Measurements from ENCODE around the gene DNAAF1.

The DNAAF1 gene

GRCh38 chr16:84124257-84125073 lies 20.6 kb upstream of the DNAAF1 start:
- no peak for DNase-seq

- no peak for DNase-seq
Measured at GRCh38 chr16:84131117-84131516, 14.0 kb upstream of the DNAAF1 start.

DNA sequence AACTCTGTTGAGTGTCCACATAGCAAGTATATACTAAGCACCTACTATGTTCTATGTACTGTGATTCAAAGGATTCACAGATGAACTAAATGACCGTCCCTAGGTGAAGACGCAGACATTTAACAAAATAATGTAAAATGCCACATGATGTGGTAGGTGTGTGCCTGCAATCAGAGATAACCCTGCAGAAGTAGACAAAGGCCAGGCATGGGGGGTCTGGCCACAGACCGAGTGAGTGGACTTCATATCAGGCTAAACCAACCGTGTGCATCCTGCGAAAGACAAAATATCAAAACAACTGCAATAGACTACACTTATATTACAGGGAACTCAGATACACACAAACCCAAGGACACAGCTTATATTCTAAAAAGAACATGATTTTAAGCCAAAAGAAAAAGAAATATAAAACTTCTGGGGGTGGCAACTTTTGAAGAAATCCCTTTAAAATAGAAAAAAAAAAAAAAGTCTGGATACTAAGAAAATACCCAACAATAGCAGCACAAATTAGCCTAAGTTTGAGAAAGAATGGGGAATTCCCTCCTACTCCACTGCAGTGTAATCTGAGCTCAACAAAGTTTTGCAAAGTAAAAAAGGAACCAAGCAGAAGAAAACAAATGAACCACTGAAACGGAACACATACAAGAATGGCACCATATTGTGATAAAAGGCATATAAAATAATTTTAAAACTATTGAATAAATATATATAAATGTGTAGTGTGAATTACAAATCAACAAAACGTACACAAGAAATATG lies 12.4 kb upstream of the DNAAF1 start:
- DNase-seq: no peak

DNA sequence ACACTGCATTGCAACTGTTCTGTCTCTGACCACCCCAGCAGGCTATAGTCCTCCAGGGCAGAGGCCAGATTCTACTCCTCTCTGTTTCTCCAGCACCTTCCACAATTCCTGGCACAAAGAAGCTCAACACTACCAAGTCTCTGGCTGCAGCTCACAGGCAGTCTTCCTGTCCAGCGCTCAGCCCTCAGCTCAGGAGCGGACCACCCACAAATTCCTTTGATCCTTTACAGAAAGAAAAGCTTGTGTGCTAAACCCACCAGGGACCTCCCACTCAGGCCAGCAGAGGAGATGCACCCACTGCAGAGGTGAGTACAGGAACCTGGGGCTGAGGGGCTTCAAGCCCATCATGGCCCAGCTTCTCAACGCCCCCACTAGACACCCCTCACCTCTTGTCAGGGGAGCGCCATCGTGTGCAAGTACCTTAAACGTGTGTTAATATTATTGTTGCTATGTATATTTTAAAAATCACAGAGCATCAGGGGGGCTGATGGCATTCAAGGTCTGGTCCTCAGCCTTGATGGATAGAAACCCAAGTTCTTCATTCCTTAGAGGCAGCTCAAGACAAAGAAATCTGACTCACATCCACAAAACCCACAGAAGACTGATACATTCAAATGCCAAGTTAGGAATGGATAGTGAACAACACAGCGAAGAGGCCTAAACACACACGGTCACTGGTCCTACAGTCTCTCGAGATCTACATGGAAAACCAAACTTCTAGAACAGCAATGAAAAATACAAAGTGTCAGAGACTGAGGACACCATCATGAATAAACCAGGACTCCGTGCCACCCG lies 8.6 kb upstream of the DNAAF1 start:
- DNase-seq: no peak

DNA sequence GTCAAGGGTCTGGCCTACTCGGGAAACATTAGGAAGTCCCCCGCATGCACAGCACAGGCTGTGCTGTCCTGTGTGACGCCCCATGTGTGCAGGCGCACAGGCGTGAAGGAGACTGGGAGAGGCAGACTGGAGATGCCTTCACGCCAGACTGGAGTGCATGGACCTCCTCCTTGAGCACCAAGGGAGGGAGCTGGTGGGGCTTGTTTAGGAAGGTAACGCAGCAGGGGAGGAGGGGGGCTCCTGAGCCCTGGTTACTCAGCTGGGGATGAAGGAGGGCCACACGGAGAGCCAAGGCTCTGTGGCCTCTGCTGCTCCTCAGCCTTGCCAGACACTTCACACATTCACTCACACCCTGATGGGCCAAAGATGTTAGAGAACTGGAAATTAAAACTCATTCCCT lies 7.8 kb upstream of the DNAAF1 start:
- no peak for DNase-seq

- DNase-seq: no peak
Measured at GRCh38 chr16:84137769-84138357, 7.2 kb upstream of the DNAAF1 start.

DNA sequence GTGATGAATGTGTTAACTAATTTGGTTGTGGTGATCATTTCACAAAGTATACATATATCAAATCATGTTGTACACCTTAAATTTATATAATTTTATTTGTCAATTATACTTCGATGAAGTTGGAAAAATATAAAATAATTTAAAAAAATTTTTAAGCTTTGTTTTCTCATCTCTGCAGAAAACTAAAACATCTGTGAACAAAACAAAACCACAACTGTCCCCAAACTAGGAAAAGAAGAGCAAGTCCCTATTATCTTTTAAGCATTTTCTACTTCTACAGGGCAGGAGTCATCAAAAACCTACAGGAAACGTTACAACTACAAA lies 6.6 kb upstream of the DNAAF1 start:
- no peak for DNase-seq

GRCh38 chr16:84138824-84139627 lies 6.1 kb upstream of the DNAAF1 start:
- DNase-seq: peak; percentile 22

DNA sequence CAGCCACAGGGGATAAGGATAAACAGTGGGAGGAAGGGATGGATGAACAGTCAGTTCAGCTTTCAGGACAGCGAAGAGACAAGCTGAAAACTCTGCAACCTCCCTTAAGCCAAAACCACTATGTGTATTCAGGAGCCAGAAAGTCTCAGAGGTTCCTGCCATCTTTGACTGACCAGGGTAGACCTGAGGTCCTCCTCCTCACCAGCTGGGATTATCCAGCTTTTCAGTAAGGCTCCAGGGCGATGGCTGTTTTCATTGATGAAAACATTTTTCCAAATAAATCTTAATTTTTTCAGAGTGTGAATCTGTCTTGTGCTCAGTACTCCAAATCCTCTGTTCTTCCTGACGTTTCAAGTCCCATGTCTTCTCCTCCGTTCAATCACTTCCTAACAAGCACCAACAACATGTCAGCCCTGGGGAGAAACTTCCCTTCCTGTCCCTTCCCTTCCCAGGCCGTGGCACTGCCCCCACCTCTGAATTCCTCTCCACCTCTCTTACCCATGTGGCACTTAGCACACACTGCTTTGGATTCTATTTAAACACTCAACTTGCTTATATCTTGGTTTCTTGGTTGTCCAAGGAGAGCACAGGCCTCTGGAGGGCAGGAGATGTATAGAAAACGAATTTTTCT lies 5.4 kb upstream of the DNAAF1 start:
- no peak for DNase-seq

- DNase-seq: no peak
Measured at GRCh38 chr16:84141143-84141670, 3.9 kb upstream of the DNAAF1 start.

- no peak for DNase-seq
Measured at GRCh38 chr16:84143081-84143480, 2.0 kb upstream of the DNAAF1 start.

- DNase-seq: no peak
Measured at GRCh38 chr16:84143784-84144199, 1.3 kb upstream of the DNAAF1 start.

GRCh38 chr16:84144209-84144858 lies 774 bp upstream of the DNAAF1 start:
- no peak for DNase-seq

DNA sequence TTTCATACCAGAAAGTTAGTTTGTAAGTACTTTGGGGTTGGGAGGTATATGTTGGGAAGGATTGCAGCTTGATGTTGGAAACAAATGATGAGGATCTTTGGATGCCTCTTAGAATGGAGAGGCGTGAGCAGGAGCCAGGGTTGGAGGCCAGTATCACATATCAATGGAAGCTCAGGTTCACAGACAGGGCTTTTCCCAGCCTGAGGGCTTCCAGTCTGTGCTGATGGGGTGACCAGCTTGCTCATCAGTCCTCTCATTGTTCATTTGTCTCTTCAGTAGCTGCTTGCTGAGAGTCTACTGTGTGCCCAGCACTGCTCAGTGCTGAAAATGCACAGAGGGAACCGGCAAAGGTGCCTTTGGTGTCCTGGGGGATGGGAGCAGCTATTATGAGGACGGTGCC lies 5.8 kb downstream of the DNAAF1 start:
- DNase-seq: no peak

DNA sequence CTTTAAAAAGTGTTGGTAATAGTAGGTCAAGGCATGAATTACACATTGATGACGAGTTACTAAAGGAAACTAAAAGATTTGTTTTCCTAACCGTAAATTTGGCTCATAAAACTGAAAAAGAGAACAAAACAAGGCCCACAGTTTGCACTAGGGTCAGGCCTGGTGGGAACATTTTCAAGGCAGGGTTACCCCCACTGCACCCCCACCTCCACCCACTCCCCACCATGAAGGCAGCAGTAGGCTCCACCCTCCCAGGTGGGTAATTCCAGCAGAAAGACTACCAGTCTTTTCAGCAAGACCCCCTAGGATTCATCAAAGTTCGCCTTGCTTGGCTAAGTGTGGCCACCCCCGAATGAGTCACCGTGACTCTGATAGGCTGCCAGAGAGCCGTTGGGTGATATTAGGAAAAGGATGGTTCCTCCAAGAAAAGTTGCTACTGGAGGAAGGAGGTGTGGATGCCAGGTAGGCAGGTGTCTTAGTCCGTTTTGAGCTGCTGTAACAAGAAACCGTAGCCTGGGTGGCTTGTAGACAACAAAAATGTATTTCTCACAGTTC lies 8.6 kb downstream of the DNAAF1 start:
- DNase-seq: no peak

- DNase-seq: no peak
Measured at GRCh38 chr16:84155226-84155625, 10.1 kb downstream of the DNAAF1 start.

GRCh38 chr16:84155771-84156170 lies 10.7 kb downstream of the DNAAF1 start:
- no peak for DNase-seq

- DNase-seq: no peak
Measured at GRCh38 chr16:84156342-84156784, 11.3 kb downstream of the DNAAF1 start.

DNA sequence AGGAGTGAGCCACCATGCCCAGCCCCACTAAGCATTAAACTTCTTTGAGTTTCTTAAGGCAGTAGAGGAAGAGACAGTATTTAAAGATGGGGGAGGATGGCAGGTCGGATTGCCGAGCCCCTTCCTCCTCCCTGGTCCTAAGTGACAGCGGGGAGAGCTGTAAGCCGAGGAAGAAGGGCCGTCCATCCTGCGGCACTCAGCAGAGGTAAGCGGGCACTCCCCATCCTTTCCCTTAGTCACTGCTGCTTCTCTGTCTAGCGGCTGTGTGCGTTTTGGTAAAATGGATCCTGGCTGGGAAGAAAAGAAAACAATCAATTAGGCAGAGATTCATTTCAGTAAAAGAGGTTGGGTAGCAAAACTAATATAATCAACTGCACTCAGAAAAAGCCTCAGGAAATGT lies 13.9 kb downstream of the DNAAF1 start:
- no peak for DNase-seq

DNA sequence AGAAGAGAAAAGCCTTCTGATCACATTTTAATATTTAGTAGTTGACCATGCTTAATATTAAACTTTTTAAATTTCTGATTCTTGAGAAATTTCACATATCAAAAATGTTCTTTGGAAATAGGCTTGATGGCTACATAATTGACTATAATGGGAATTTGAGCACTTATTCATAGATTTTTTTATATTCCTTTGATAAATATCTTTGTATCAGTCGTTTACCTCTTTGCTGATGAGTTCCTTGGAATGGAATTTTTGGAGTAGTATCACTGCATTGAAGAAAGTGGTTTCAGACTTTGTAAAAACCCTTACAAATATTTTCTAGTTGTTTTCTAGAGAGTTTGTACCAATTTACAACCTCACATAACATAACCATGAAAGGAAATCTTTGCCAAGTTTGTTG lies 14.7 kb downstream of the DNAAF1 start:
- no peak for DNase-seq

- DNase-seq: no peak
Measured at GRCh38 chr16:84161037-84161436, 15.9 kb downstream of the DNAAF1 start.

Data from NCI-H748 treated with DMSO at 0.1 percent for 48 hours (cell line).